HEK293T (cell line): ENCODE data around the gene CNOT6.

Source experiments
- BHLHE40 ChIP-seq: fragments of 450-650 bp; IDR thresholded peaks from 2 replicates; pipeline ENCODE4 v1.6.1; 2016; ENCODE audit warnings: mild to moderate bottlenecking, moderate library complexity, borderline replicate concordance
- ELF4 ChIP-seq: fragments of 450-650 bp; IDR thresholded peaks from 2 replicates; pipeline ENCODE4 v1.6.1; 2017; ENCODE audit warnings: antibody characterized with exemption
- FOXA1 ChIP-seq: fragments of 450-650 bp; IDR thresholded peaks from 2 replicates; pipeline ENCODE4 v1.6.1; 2016; ENCODE audit warnings: mild to moderate bottlenecking
- FOXK2 ChIP-seq: fragments of 450-650 bp; IDR thresholded peaks from 2 replicates; pipeline ENCODE4 v1.6.1; 2016; ENCODE audit warnings: mild to moderate bottlenecking
- HDGF ChIP-seq: fragments of 450-650 bp; IDR thresholded peaks from 2 replicates; pipeline ENCODE4 v1.6.1; 2017; ENCODE audit warnings: antibody characterized with exemption, borderline replicate concordance
- LEF1 ChIP-seq: fragments of 450-650 bp; IDR thresholded peaks from 2 replicates; pipeline ENCODE4 v1.6.1; 2017; ENCODE audit warnings: mild to moderate bottlenecking, borderline replicate concordance
- SP1 ChIP-seq: fragments of 450-650 bp; IDR thresholded peaks from 2 replicates; pipeline ENCODE4 v1.6.1; 2017
- SUZ12 ChIP-seq: fragments of 450-650 bp; IDR thresholded peaks from 2 replicates; pipeline ENCODE4 v1.6.1; 2016; ENCODE audit warnings: mild to moderate bottlenecking
- TARDBP ChIP-seq: fragments of 450-650 bp; IDR thresholded peaks from 2 replicates; pipeline ENCODE4 v1.6.1; 2016
- ZNF384 ChIP-seq: fragments of 450-650 bp; IDR thresholded peaks from 2 replicates; pipeline ENCODE4 v1.6.1; 2016
- TF ChIP-seq, protein P1 (sequence below): fragments of 450-650 bp; IDR thresholded peaks from 2 replicates; pipeline ENCODE4 v1.6.1; 2016

DNA sequence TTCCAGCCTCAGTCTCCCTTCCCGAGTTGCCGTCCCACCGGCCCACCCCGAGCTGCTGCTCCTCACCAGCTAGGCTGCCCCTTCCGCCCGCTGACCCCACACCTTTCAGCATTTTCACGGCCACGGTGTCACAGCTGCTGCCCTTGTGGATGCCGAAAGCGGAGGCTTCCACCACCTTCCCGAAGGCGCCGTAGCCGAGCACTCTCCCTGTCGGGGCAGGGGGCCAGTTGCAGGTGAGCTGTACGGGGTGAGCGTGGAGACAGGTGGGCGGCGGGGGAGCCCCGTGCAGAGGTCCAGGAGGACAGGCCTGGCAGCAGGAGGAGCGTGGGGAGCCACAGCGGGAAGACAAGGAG lies 125.4 kb downstream of the CNOT6 start:
- no peak for TF ChIP-seq SP1
- TF ChIP-seq SUZ12 = no peak
- TF ChIP-seq, protein P1, sequence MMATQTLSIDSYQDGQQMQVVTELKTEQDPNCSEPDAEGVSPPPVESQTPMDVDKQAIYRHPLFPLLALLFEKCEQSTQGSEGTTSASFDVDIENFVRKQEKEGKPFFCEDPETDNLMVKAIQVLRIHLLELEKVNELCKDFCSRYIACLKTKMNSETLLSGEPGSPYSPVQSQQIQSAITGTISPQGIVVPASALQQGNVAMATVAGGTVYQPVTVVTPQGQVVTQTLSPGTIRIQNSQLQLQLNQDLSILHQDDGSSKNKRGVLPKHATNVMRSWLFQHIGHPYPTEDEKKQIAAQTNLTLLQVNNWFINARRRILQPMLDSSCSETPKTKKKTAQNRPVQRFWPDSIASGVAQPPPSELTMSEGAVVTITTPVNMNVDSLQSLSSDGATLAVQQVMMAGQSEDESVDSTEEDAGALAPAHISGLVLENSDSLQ = no peak
- no peak for TF ChIP-seq BHLHE40
- TF ChIP-seq ELF4 = no peak
- no peak for TF ChIP-seq FOXK2
- TF ChIP-seq FOXA1 = no peak
- TF ChIP-seq ZNF384 = no peak
- TF ChIP-seq TARDBP = no peak
- TF ChIP-seq LEF1 = no peak
- no peak for TF ChIP-seq HDGF
